ENCODE results near the gene HOXA10. TPM values are rescaled to one million over a fixed set of nuclear protein-coding genes. Genes with fewer than 3 reads are reported as not detected.

HOXA10 gene
- total RNA-seq, 4 donors from 2014 or later = 4.9 to 11.2 (median 6.7) TPM

DNA sequence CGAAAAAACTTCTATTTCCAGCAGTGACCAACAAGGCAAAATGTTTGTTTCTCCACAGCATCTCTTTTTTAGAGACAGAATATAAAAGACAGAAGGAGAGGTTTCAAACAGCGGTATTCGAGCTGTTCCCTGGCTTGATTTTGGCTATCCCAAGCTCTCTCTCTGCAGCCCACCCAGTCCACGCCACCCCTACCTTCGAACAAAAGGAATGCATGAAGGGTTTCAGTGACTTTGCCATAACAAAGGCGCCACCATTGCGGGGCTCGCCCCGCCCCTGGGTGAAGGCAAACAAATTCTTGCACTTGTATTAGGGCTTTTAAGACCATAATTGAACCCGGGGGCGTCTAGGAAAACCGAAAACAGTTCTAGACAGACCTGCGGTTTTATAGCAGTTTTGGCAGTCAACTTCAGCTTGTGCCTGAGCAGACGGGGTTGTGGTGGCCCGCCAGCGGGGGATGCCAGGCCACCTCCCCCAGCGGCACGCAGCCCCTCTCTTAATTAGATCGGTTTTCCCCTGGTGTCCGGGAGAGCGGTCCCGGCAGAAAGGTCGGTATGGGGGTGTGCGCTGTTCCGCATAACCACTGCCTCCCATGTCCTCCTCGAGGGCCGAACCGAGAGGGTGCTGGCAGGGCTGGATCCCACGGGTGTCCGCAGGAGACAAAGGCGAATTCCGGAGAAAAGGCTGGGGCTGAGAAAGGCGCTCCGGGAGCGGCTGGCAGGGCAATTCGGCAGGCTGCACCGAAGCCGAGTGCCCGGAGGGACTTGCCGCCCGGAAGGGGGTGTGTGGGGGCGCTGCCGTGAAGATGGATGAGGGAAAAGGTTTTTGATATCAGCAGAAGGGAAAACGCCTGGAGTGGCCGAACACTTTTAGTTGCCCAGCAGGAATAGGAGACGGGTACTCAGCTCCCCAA lies 13.6 kb upstream of the HOXA10 start:
- DNase-seq (ENCODE audit: low spot score in 2 of 2) = peak in 1 of 2 donors; percentile 83
- H3K4me3 ChIP-seq (ENCODE audit: low read depth, poor library complexity, severe bottlenecking) = no peak overlapping the region
- intact Hi-C loops (cut with DNase I; ENCODE audit: low total_unique reads) = no loop called here
- TF ChIP-seq, protein P1, sequence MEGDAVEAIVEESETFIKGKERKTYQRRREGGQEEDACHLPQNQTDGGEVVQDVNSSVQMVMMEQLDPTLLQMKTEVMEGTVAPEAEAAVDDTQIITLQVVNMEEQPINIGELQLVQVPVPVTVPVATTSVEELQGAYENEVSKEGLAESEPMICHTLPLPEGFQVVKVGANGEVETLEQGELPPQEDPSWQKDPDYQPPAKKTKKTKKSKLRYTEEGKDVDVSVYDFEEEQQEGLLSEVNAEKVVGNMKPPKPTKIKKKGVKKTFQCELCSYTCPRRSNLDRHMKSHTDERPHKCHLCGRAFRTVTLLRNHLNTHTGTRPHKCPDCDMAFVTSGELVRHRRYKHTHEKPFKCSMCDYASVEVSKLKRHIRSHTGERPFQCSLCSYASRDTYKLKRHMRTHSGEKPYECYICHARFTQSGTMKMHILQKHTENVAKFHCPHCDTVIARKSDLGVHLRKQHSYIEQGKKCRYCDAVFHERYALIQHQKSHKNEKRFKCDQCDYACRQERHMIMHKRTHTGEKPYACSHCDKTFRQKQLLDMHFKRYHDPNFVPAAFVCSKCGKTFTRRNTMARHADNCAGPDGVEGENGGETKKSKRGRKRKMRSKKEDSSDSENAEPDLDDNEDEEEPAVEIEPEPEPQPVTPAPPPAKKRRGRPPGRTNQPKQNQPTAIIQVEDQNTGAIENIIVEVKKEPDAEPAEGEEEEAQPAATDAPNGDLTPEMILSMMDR (IDR thresholded peaks at IDR 0.05) = no peak
- no peak for TF ChIP-seq POLR2A (IDR thresholded peaks at IDR 0.05)
- 36 to 38% methylated on average over 44 to 46 of the region's 46 CpGs for WGBS, 2 donors

DNA sequence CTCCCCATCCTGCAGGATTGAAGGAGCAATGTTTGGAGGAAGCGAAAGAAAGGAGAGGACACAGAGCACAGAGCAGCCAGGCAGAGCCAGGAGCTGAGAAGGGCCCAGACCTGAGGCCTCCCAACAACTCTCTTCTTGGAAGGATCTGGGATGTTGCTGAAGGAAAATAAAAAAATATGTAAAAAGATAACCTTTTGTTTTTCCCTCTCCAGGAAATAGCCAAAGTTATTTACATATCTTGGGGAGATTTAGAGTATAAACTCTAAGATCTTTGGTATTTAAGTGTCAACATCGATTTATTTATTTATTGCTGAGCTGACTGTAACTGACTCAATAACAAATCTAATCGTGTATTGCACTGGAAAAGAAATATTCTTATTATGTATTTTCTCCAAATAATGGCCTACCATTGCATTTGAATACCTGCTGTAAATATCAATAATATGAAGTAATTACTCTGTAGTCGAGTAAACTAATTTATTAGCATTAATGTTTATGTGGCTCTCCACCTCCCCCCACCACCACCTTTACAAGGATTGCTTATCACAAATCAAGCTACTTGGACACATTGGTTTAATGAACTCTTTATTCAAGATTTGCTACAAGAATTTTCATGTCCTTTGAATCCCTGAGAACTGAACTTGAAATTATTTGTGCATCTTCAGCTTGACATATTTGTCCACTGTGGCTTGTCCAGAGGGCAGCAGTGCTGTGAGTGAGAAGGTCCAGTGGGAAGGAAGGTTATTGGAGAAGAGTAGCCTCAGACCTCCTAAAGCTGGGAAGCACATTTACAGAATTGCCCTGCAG lies 12.8 kb upstream of the HOXA10 start:
- intact Hi-C loops (cut with DNase I; ENCODE audit: low total_unique reads) = no loop called here
- 70 to 73% methylated on average over 4 of the region's 4 CpGs for WGBS, 2 donors
- H3K4me3 ChIP-seq (ENCODE audit: low read depth, poor library complexity, severe bottlenecking) = no peak overlapping the region
- peak in 1 of 2 donors; percentile 71 for DNase-seq (ENCODE audit: low spot score in 2 of 2)
- TF ChIP-seq, protein P1 (IDR thresholded peaks at IDR 0.05) = no peak
- TF ChIP-seq POLR2A (IDR thresholded peaks at IDR 0.05) = no peak

DNA sequence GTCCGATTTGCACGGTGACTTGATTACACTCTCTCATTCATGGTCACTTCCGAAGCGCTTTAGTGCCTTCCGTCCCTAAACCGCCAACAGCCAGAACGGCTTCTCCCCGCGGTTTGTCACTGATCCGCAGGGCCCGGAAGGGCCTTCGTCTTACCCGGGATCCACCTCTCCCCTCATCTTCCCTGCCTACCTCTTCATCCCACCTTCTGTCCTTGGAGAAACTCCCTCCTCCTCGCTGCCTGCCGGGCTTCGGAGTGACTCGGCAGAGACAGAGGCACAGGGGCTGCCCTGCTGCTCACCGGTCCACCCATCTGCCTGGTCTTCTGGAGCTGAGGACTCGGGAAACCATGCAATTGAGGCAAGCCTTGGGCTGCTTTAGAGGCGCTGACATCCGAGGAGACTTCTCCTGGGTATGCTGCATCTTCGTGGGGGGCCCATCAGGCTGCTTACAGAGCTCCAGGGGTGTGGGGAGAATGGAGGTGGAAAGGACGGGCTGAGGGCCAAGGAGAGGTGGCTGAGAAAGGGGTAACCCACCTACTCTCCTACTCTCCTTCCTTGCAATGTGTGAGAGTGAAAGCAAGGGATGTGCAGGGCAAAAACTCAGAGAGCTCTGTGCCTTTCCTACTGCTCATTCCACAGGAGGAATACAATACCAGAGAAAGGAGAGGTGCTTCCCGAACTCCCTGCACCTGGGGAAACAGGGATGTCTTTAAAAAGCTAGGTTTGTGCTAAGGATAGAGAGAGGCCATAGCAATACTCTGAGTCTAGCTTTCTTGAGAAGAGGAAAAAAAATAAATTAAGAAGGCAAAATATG lies 11.9 kb upstream of the HOXA10 start:
- WGBS, 2 donors = 47 to 55% methylated on average over 24 of the region's 24 CpGs
- peak; percentile 18 to 86 for DNase-seq (ENCODE audit: low spot score in 2 of 2)
- TF ChIP-seq POLR2A (IDR thresholded peaks at IDR 0.05) = no peak
- TF ChIP-seq, protein P1 (IDR thresholded peaks at IDR 0.05) = no peak
- intact Hi-C loops (cut with DNase I; ENCODE audit: low total_unique reads) = no loop called here
- no peak overlapping the region for H3K4me3 ChIP-seq (ENCODE audit: low read depth, poor library complexity, severe bottlenecking)

DNA sequence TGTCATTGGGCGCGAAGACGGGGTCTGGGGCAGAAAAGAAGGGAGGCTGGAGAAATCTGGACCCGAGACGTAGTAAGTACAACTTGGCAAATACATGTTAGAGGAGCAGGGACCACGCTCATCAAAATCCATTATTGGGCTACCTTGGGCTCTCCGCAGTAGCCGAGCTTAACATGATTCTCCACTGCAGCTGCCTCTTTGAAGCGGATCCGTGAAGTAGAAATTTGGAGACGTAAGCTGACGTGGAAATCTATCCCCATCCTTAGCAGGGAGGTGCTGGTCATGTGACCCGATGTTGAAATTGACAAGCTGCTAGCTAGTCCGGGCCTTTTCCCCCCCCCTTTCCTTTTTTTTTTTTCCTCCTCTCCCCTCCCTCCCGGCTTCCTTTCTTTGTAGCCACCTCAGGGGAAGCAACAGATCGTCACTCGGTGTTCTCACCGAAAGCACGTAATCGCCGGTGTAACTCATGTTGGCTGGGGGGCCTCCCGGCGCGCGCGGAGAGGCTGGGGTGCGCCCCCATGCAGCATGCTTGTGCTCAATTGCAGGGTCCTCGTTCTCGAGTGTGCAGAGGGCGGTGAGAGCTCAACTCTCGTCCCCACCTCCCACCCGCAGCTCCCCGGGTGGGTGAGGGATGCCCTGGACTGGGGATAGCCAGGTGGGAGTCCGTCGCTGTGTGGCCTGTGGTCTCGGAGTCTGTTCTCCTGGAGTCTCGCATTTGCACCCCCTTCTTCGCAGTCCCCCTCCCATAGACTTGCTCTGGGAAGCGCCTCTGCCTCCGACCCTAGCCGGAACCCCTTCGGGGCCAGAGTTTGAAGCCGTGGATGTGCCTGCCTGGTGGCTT lies 11.1 kb upstream of the HOXA10 start, which contains the start of gene HOXA11:
Gene HOXA11 (minus strand): TSS at position 220 of the 841 bp plus-strand sequence. CDS start 88 bp downstream, at position 132.
- 17 to 18% methylated on average over 43 of the region's 43 CpGs for WGBS, 2 donors
- intact Hi-C loops (cut with DNase I; ENCODE audit: low total_unique reads) = no loop called here
- peak within 1 kb of the TSS; percentile 41 for H3K4me3 ChIP-seq (ENCODE audit: low read depth, poor library complexity, severe bottlenecking)
- peak; percentile 83 to 89 for DNase-seq (ENCODE audit: low spot score in 2 of 2)
- TF ChIP-seq, protein P1 (IDR thresholded peaks at IDR 0.05) = no peak
